NCI-H82 treated with DMSO at 0.1 percent for 48 hours (cell line): ENCODE data around the gene ZCCHC2.

ENCODE experiments used
- DNase-seq: peaks from one replicate; lab custom pipeline; 2025; ENCODE audit not compliant: unreplicated experiment; lab: John Stamatoyannopoulos, UW

Gene ZCCHC2

GRCh38 chr18:62537042-62537894 is 14.4 kb downstream of the ZCCHC2 start:
- DNase-seq, result no peak

GRCh38 chr18:62537946-62538345 is 15.1 kb downstream of the ZCCHC2 start:
- no peak for DNase-seq

GRCh38 chr18:62538881-62539280 is 16.1 kb downstream of the ZCCHC2 start:
- DNase-seq, result no peak

- DNase-seq, result no peak
Measured at GRCh38 chr18:62539284-62540165, 16.7 kb downstream of the ZCCHC2 start.

- DNase-seq, result no peak
Measured at GRCh38 chr18:62543021-62543420, 20.2 kb downstream of the ZCCHC2 start.

GRCh38 chr18:62545098-62545497 is 22.3 kb downstream of the ZCCHC2 start:
- DNase-seq, result no peak

- DNase-seq, result no peak
Measured at GRCh38 chr18:62549755-62550154, 26.9 kb downstream of the ZCCHC2 start.

- no peak for DNase-seq
Measured at GRCh38 chr18:62550746-62551145, 27.9 kb downstream of the ZCCHC2 start.

- no peak for DNase-seq
Measured at GRCh38 chr18:62551972-62552513, 29.2 kb downstream of the ZCCHC2 start.

GRCh38 chr18:62554061-62554815 is 31.4 kb downstream of the ZCCHC2 start:
- no peak for DNase-seq

- DNase-seq, result no peak
Measured at GRCh38 chr18:62555135-62555534, 32.3 kb downstream of the ZCCHC2 start.

- DNase-seq, result no peak
Measured at GRCh38 chr18:62556397-62556796, 33.6 kb downstream of the ZCCHC2 start.

GRCh38 chr18:62558015-62558663 is 35.3 kb downstream of the ZCCHC2 start:
- DNase-seq, result no peak

GRCh38 chr18:62564044-62564443 is 41.2 kb downstream of the ZCCHC2 start:
- DNase-seq, result no peak

- no peak for DNase-seq
Measured at GRCh38 chr18:62566199-62566598, 43.4 kb downstream of the ZCCHC2 start.

- DNase-seq, result no peak
Measured at GRCh38 chr18:62566818-62567217, 44.0 kb downstream of the ZCCHC2 start.

GRCh38 chr18:62569081-62569655 is 46.3 kb downstream of the ZCCHC2 start:
- no peak for DNase-seq

GRCh38 chr18:62571037-62571436 is 48.2 kb downstream of the ZCCHC2 start:
- DNase-seq, result no peak

- DNase-seq, result no peak
Measured at GRCh38 chr18:62571648-62572047, 48.8 kb downstream of the ZCCHC2 start.

- no peak for DNase-seq
Measured at GRCh38 chr18:62572456-62572855, 49.6 kb downstream of the ZCCHC2 start.
